Measurements from ENCODE around the gene ZSCAN20.

Gene ZSCAN20

DNA sequence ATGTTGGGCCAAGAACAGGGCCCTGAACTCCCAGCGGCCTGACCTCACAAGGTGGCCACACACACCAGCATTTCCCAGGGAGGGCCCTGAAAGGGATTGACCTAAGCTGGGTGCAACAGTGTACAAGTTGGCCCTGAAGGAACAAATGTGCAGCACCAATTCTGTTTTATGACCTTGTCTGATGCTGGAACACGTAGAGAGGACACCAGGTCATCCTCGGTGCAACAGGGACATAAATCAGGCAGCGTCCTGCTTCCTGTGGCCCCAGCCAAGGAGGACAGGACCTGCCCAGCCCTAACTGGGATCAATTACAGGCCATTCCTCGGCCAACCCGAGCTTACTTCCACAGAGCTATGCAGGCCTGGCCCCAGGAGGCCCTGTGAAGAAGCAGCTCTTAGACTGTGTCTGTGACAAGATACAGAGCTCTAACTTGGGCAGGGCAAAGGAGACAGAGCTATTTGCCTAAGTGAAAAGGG, 28.7 kb upstream of the ZSCAN20 start:
- Histone ChIP-seq H3K4me2 (ENCODE audit: low read depth, low read length, poor library complexity, severe bottlenecking) (no peak overlapping the region), H3K79me2 (ENCODE audit: insufficient read depth, low read length) (no peaks in the 10 kb centered on the region), H3K9ac (ENCODE audit: low read depth, low read length, poor library complexity, severe bottlenecking) (no peak overlapping the region), H3K4me3 (ENCODE audit: low read length, poor library complexity, severe bottlenecking) (no peak overlapping the region), H4K20me1 (ENCODE audit: insufficient read depth, low read length, poor library complexity, severe bottlenecking) (no peaks in the 10 kb centered on the region), H3K27me3 (ENCODE audit: insufficient read depth, low read length, poor library complexity, severe bottlenecking) (no peaks in the 10 kb centered on the region), H3K4me1 (ENCODE audit: insufficient read depth, low read length, poor library complexity, severe bottlenecking) (no peaks in the 10 kb centered on the region), H3K9me2 (replicated peaks; ENCODE audit: low read depth, low read length) (no peaks in the 10 kb centered on the region), H2AFZ (ENCODE audit: low read length) (no peak overlapping the region), H3K9me3 (ENCODE audit: insufficient read depth, low read depth, low read length) (no peaks in the 10 kb centered on the region), H3K36me3 (ENCODE audit: insufficient read depth, low read length) (no peaks in the 10 kb centered on the region), H3F3A (ENCODE audit: low read depth) (no peaks in the 10 kb centered on the region)
- TF ChIP-seq, protein P1, sequence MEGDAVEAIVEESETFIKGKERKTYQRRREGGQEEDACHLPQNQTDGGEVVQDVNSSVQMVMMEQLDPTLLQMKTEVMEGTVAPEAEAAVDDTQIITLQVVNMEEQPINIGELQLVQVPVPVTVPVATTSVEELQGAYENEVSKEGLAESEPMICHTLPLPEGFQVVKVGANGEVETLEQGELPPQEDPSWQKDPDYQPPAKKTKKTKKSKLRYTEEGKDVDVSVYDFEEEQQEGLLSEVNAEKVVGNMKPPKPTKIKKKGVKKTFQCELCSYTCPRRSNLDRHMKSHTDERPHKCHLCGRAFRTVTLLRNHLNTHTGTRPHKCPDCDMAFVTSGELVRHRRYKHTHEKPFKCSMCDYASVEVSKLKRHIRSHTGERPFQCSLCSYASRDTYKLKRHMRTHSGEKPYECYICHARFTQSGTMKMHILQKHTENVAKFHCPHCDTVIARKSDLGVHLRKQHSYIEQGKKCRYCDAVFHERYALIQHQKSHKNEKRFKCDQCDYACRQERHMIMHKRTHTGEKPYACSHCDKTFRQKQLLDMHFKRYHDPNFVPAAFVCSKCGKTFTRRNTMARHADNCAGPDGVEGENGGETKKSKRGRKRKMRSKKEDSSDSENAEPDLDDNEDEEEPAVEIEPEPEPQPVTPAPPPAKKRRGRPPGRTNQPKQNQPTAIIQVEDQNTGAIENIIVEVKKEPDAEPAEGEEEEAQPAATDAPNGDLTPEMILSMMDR (conservative IDR thresholded peaks at IDR 0.05; ENCODE audit: low read length), result no peak
- TF ChIP-seq EZH2phosphoT487 (IDR thresholded peaks at IDR 0.05; ENCODE audit: borderline replicate concordance), result no peak

DNA sequence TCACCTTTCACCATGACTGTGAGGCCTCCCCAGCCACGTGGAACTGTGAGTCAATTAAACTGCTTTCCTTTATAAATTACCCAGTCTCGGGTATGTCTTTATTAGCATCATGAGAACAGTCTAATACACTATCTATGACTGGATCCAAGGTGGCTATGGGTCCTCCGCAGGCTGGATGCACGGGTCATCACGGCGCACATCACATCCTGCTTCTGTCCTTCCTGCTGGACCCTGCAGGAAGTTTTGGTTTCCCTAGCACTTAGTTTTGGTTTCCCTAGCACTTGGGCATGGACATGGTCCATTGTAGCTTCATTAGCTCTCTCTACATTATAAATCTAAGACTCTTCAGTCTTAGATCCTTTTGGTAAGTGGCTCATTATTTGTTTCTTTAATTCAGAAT, 27.3 kb upstream of the ZSCAN20 start:
- Histone ChIP-seq H3K36me3 (ENCODE audit: insufficient read depth, low read length) (no peaks in the 10 kb centered on the region), H3K9me3 (ENCODE audit: insufficient read depth, low read depth, low read length) (no peaks in the 10 kb centered on the region), H3K9ac (ENCODE audit: low read depth, low read length, poor library complexity, severe bottlenecking) (no peak overlapping the region), H2AFZ (ENCODE audit: low read length) (no peak overlapping the region), H3K4me3 (ENCODE audit: low read length, poor library complexity, severe bottlenecking) (no peak overlapping the region), H3K9me2 (replicated peaks; ENCODE audit: low read depth, low read length) (no peaks in the 10 kb centered on the region), H3K27me3 (ENCODE audit: insufficient read depth, low read length, poor library complexity, severe bottlenecking) (no peaks in the 10 kb centered on the region), H3K79me2 (ENCODE audit: insufficient read depth, low read length) (no peaks in the 10 kb centered on the region), H3F3A (ENCODE audit: low read depth) (no peaks in the 10 kb centered on the region), H3K4me2 (ENCODE audit: low read depth, low read length, poor library complexity, severe bottlenecking) (no peak overlapping the region), H4K20me1 (ENCODE audit: insufficient read depth, low read length, poor library complexity, severe bottlenecking) (no peaks in the 10 kb centered on the region), H3K4me1 (ENCODE audit: insufficient read depth, low read length, poor library complexity, severe bottlenecking) (no peaks in the 10 kb centered on the region)
- TF ChIP-seq, protein P1 (conservative IDR thresholded peaks at IDR 0.05; ENCODE audit: low read length), result no peak
- no peak for TF ChIP-seq EZH2phosphoT487 (IDR thresholded peaks at IDR 0.05; ENCODE audit: borderline replicate concordance)

DNA sequence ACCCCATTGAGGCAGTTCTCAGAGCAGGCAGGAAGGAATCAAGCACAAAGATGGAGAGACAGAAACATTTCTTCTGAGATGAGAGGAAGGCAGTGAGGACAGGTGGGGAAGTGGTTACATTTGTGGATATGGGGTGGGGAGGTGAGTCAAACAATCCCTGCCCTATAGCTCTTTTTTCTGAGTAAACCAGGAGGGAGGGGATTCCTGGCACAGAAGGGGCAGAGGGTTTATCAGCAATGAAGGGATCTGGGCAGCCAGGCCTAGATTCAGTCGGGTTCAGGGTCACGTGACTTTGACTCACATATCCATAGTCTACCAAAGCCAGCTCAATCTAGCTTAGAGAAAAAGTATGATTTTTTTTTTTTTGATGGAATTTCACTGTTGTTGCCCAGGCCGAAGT, 25.9 kb upstream of the ZSCAN20 start:
- no peaks in the 10 kb centered on the region for H3K27me3 ChIP-seq (ENCODE audit: insufficient read depth, low read length, poor library complexity, severe bottlenecking)
- H3K4me1 ChIP-seq (ENCODE audit: insufficient read depth, low read length, poor library complexity, severe bottlenecking), result no peaks in the 10 kb centered on the region
- no peak overlapping the region for H2AFZ ChIP-seq (ENCODE audit: low read length)
- H4K20me1 ChIP-seq (ENCODE audit: insufficient read depth, low read length, poor library complexity, severe bottlenecking), result no peaks in the 10 kb centered on the region
- H3K9me2 ChIP-seq (replicated peaks; ENCODE audit: low read depth, low read length), result no peaks in the 10 kb centered on the region
- no peak overlapping the region for H3K9ac ChIP-seq (ENCODE audit: low read depth, low read length, poor library complexity, severe bottlenecking)
- no peak for TF ChIP-seq EZH2phosphoT487 (IDR thresholded peaks at IDR 0.05; ENCODE audit: borderline replicate concordance)
- TF ChIP-seq, protein P1 (conservative IDR thresholded peaks at IDR 0.05; ENCODE audit: low read length), result no peak
- H3K9me3 ChIP-seq (ENCODE audit: insufficient read depth, low read depth, low read length), result no peaks in the 10 kb centered on the region
- no peaks in the 10 kb centered on the region for H3K79me2 ChIP-seq (ENCODE audit: insufficient read depth, low read length)
- no peak overlapping the region for H3K4me3 ChIP-seq (ENCODE audit: low read length, poor library complexity, severe bottlenecking)
- H3K4me2 ChIP-seq (ENCODE audit: low read depth, low read length, poor library complexity, severe bottlenecking), result no peak overlapping the region
- H3K36me3 ChIP-seq (ENCODE audit: insufficient read depth, low read length), result no peaks in the 10 kb centered on the region
- H3F3A ChIP-seq (ENCODE audit: low read depth), result no peaks in the 10 kb centered on the region

Measured in Loucy (cell line).